A549 (cell line): ENCODE data around the gene MAGI1. TPM values are rescaled to one million over a fixed set of nuclear protein-coding genes. Genes with fewer than 3 reads are reported as not detected.

Source experiments
- ATAC-seq, 2 experiments: fragments of 200-7000 bp in 1 of 2; fragments of >200 bp in 1 of 2; cut with Nextera tagmentation in 1 of 2; cut with Tn5 transposase in 1 of 2; 3 replicates each; pipeline versions ENCODE4 v1.8.0 to v1.9.1; 2018 to 2020; ENCODE audit warnings: mild to moderate bottlenecking in 1 of 2, moderate library complexity in 1 of 2
- CTCF ChIA-PET: fragments of 300-600 bp; sonication (Branson Sonifier 250); formaldehyde crosslinking; extraction: SDS; loops from one replicate; lab custom pipeline; 2021; ENCODE audit warnings: antibody characterized with exemption, inconsistent platforms; lab: Yijun Ruan, JAX
- POLR2A ChIA-PET: fragments of 350-600 bp; formaldehyde crosslinking; extraction: SDS; loops from one replicate; lab custom pipeline; 2021; ENCODE audit warnings: antibody characterized with exemption, inconsistent platforms; lab: Yijun Ruan, JAX
- DNase-seq, 2 experiments: peaks; one replicate each; pipeline versions ENCODE4 v3.0.0 to v3.0.0-alpha.2; 2011 to 2016; ENCODE audit warnings: low read depth in 1 of 2, low spot score in 1 of 2
- FAIRE-seq: peaks from 2 replicates; lab custom pipeline; 2011; peaks lifted over from hg19 to GRCh38; lab: Jason Lieb, UNC
- H3K27ac ChIP-seq, 2 experiments: fragments of >200 bp; sonication (Bioruptor Twin); formaldehyde crosslinking; 3 replicates each; pipeline ENCODE4 v1.5.1; 2016 to 2017
- H3K4me1 ChIP-seq: fragments of >200 bp; sonication (Bioruptor Twin); formaldehyde crosslinking; 3 replicates; pipeline ENCODE4 v1.6.1; 2016
- H3K4me2 ChIP-seq: fragments of >200 bp; sonication (Bioruptor Twin); formaldehyde crosslinking; 3 replicates; pipeline ENCODE4 v1.6.1; 2016
- H3K4me3 ChIP-seq: fragments of >200 bp; sonication (Bioruptor Twin); formaldehyde crosslinking; 3 replicates; pipeline ENCODE4 v1.5.1; 2016
- H3K9me3 ChIP-seq: fragments of >200 bp; sonication (Bioruptor Twin); formaldehyde crosslinking; 3 replicates; pipeline ENCODE4 v1.6.1; 2016
- ATOH8 ChIP-seq: fragments of 250-450 bp; sonication (Bioruptor Pico); IDR thresholded peaks from 2 replicates; pipeline ENCODE4 v1.5.0; 2020; ENCODE audit warnings: low read depth, mild to moderate bottlenecking, moderate library complexity
- CBX8 ChIP-seq: fragments of 200-600 bp; sonication (generic); IDR thresholded peaks from 2 replicates; pipeline ENCODE4 v1.6.1; 2016
- CEBPB ChIP-seq, 2 experiments: fragments of >200 bp in 1 of 2; sonication (Bioruptor Twin) in 1 of 2; formaldehyde crosslinking in 1 of 2; IDR thresholded peaks; 2 replicates each; pipeline ENCODE4 v1.6.1; 2012 to 2016
- CHD4 ChIP-seq: fragments of 200-600 bp; sonication (generic); IDR thresholded peaks from 2 replicates; pipeline ENCODE4 v1.6.1; 2016; ENCODE audit warnings: antibody characterized with exemption, mild to moderate bottlenecking, borderline replicate concordance
- CTCF ChIP-seq: fragments of >200 bp; sonication (Bioruptor Twin); formaldehyde crosslinking; IDR thresholded peaks from 3 replicates; pipeline ENCODE4 v1.5.1; 2016
- EP300 ChIP-seq, 2 experiments: fragments of >200 bp; sonication (Bioruptor Twin); formaldehyde crosslinking; IDR thresholded peaks; 2 replicates in 1 of 2; 3 replicates in 1 of 2; pipeline ENCODE4 v1.6.1; 2016 to 2017
- ESRRA ChIP-seq: fragments of 150-350 bp; IDR thresholded peaks from 2 replicates; pipeline ENCODE4 v1.6.1; 2014; ENCODE audit warnings: mild to moderate bottlenecking, low read length, borderline replicate concordance
- FOSL2 ChIP-seq, 2 experiments: fragments of 450-650 bp in 1 of 2; fragments of >200 bp in 1 of 2; sonication (Bioruptor Twin) in 1 of 2; formaldehyde crosslinking; IDR thresholded peaks; 2 replicates each; pipeline versions ENCODE4 v1.5.0 to v1.6.1; 2016 to 2020; ENCODE audit warnings: mild to moderate bottlenecking in 1 of 2, moderate library complexity in 1 of 2
- HOXA7 ChIP-seq: fragments of 250-450 bp; sonication (Bioruptor Pico); IDR thresholded peaks from 2 replicates; pipeline ENCODE4 v1.5.0; 2020; ENCODE audit warnings: mild to moderate bottlenecking, moderate library complexity
- HOXB13 ChIP-seq: fragments of 250-450 bp; sonication (Bioruptor Pico); IDR thresholded peaks from 2 replicates; pipeline ENCODE4 v1.5.0; 2020; ENCODE audit warnings: low read depth, mild to moderate bottlenecking, moderate library complexity
- JUN ChIP-seq, 2 experiments: fragments of >200 bp; sonication (Bioruptor Twin); formaldehyde crosslinking; IDR thresholded peaks; 2 replicates in 1 of 2; 3 replicates in 1 of 2; pipeline ENCODE4 v1.6.1; 2016 to 2017
- JUNB ChIP-seq: fragments of >200 bp; sonication (Bioruptor Twin); formaldehyde crosslinking; IDR thresholded peaks from 2 replicates; pipeline ENCODE4 v1.6.1; 2016
- MAZ ChIP-seq: fragments of 150-350 bp; IDR thresholded peaks from 2 replicates; pipeline ENCODE4 v1.6.1; 2014; ENCODE audit warnings: antibody characterized with exemption, low read depth, low read length, borderline replicate concordance
- NPAS2 ChIP-seq: fragments of 250-450 bp; sonication (Bioruptor Pico); IDR thresholded peaks from 2 replicates; pipeline ENCODE4 v1.8.0; 2022; ENCODE audit warnings: mild to moderate bottlenecking, moderate library complexity, borderline replicate concordance
- NR3C1 ChIP-seq: fragments of >200 bp; sonication (Bioruptor Twin); formaldehyde crosslinking; IDR thresholded peaks from 3 replicates; pipeline ENCODE4 v1.6.1; 2017
- PHF8 ChIP-seq: fragments of 200-600 bp; sonication (generic); IDR thresholded peaks from 2 replicates; pipeline ENCODE4 v1.6.1; 2016; ENCODE audit warnings: low read depth, mild to moderate bottlenecking, antibody characterized with exemption, moderate library complexity, borderline replicate concordance
- POLR2A ChIP-seq: IDR thresholded peaks from 2 replicates; pipeline ENCODE4 v1.6.1; 2012; ENCODE audit warnings: mild to moderate bottlenecking, low read length
- RARB ChIP-seq: fragments of 250-450 bp; sonication (Bioruptor Pico); IDR thresholded peaks from 2 replicates; pipeline ENCODE4 v1.8.0; 2021; ENCODE audit warnings: mild to moderate bottlenecking, moderate library complexity
- RCOR1 ChIP-seq: fragments of 150-350 bp; IDR thresholded peaks from 2 replicates; pipeline ENCODE4 v1.6.1; 2014; ENCODE audit warnings: antibody characterized with exemption, low read length, low read depth
- REST ChIP-seq: fragments of 200-600 bp; sonication (generic); IDR thresholded peaks from 2 replicates; pipeline ENCODE4 v1.6.1; 2016; ENCODE audit warnings: antibody characterized with exemption, mild to moderate bottlenecking, moderate library complexity
- RFX5 ChIP-seq: fragments of 450-650 bp; IDR thresholded peaks from 2 replicates; pipeline ENCODE4 v1.7.1; 2014; ENCODE audit warnings: antibody characterized with exemption, mild to moderate bottlenecking, moderate library complexity
- ZSCAN20 ChIP-seq: fragments of 250-450 bp; sonication (Bioruptor Pico); IDR thresholded peaks from 2 replicates; pipeline ENCODE4 v1.8.0; 2022; ENCODE audit warnings: mild to moderate bottlenecking, moderate library complexity
- WGBS: methylation state at CpG from one replicate; pipeline ENCODE4 v1.1.6; 2017; ENCODE audit errors: missing lambda C conversion rate; 5-methylcytosine and 5-hydroxymethylcytosine counted together
- polyA plus RNA-seq, 4 experiments: library from polyadenylated mRNA; depleted of rRNA in 3 of 4; stranded (reverse); fragments of >200 nt; fragmentation: RNase III in 1 of 4; extraction: RNeasy Plus Mini Kit Qiagen cat#74134 plus additional on column Dnase treatment in 1 of 4; gene quantifications; 2 replicates in 3 of 4; 3 replicates in 1 of 4; pipeline ENCODE4 v1.2.3, GENCODE V29; 2011 to 2017
- TF ChIP-seq, protein P1 (sequence below): fragments of 450-650 bp; IDR thresholded peaks from 2 replicates; pipeline ENCODE4 v1.6.1; 2014; ENCODE audit warnings: antibody characterized with exemption

Gene MAGI1
- polyA plus RNA-seq, 2 of the 4 experiments (the other 2 are of a cell fraction), result 4.7 to 6.6 TPM

DNA sequence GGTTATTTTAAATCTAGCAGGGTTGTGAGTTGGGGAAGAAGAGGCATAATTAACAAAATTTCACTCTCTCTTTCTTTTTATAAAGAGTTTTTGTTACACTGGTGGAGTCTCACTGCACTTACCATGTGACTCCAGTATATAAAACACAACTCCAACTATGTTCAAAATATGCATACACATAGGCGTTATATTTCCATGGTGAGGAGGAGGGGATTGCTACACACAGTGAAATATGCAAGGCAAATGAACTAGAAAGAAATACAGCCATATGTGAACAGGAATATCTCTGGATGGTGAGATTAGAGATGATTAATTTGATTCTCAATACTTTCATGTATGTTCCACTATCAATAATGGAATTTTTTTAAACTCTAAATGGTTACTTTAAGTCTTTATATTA is 385.0 kb downstream of the MAGI1 start:
- no peak for DNase-seq
- CTCF ChIA-PET, result interaction anchor here (0.7 kb wide), 1 partner anchor 1120 kb away, joined by 5 read pairs; no protein-coding TSS in a partner anchor
- whole genome bisulfite sequencing, result 78% methylated on average over 1 of the region's 1 CpG
- TF ChIP-seq FOSL2 (IDR thresholded peaks at IDR 0.05), result no peak
- no peak for TF ChIP-seq FOSL2 (CRISPR knock-in tag; IDR thresholded peaks at IDR 0.05)
- TF ChIP-seq JUNB, result no peak
- no peak for TF ChIP-seq RFX5
- no peak for TF ChIP-seq PHF8
- TF ChIP-seq, protein P1, sequence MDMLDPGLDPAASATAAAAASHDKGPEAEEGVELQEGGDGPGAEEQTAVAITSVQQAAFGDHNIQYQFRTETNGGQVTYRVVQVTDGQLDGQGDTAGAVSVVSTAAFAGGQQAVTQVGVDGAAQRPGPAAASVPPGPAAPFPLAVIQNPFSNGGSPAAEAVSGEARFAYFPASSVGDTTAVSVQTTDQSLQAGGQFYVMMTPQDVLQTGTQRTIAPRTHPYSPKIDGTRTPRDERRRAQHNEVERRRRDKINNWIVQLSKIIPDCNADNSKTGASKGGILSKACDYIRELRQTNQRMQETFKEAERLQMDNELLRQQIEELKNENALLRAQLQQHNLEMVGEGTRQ, result no peak
- no peak for TF ChIP-seq CBX8
- no peak for TF ChIP-seq POLR2A
- TF ChIP-seq JUN (IDR thresholded peaks at IDR 0.05), result no peak
- TF ChIP-seq CEBPB (IDR thresholded peaks at IDR 0.05), result no peak
- no peak for TF ChIP-seq HOXB13 (CRISPR knock-in tag)
- no peak for TF ChIP-seq CHD4
- no peak for TF ChIP-seq ESRRA
- no peak for TF ChIP-seq CTCF
- TF ChIP-seq MAZ, result no peak
- TF ChIP-seq NPAS2, result no peak
- no peak for TF ChIP-seq ZSCAN20
- TF ChIP-seq, all 56 proteins: peak for 0
- H3K9me3 ChIP-seq, result no peaks in the 10 kb centered on the region
- FAIRE-seq, result no peak
- no peak for ATAC-seq
- no peak overlapping the region for H3K4me3 ChIP-seq
- no peak overlapping the region for H3K27ac ChIP-seq
- no peaks in the 10 kb centered on the region for H3K4me1 ChIP-seq
- POLR2A ChIA-PET, result no interaction called here
- no peak overlapping the region for H3K4me2 ChIP-seq

- Histone ChIP-seq H3K4me2 (no peak overlapping the region), H3K27ac (no peak overlapping the region), H3K9me3 (no peaks in the 10 kb centered on the region), H3K4me1 (no peaks in the 10 kb centered on the region), H3K4me3 (no peak overlapping the region)
- TF ChIP-seq NR3C1 (no peak), MAZ (no peak), EP300 (IDR thresholded peaks at IDR 0.05) (no peak), NPAS2 (no peak), ATOH8 (CRISPR knock-in tag) (no peak), RARB (CRISPR knock-in tag) (no peak), RCOR1 (no peak), CEBPB (IDR thresholded peaks at IDR 0.05) (no peak), REST (no peak), HOXB13 (CRISPR knock-in tag) (no peak), HOXA7 (no peak)
- CTCF ChIA-PET, result no interaction called here
- FAIRE-seq (no peak), DNase-seq (no peak), ATAC-seq (no peak)
- POLR2A ChIA-PET, result no interaction called here
- 7% methylated on average over 2 of the region's 2 CpGs for WGBS
These were observed 388.5 kb downstream of the MAGI1 start for GRCh38 chr3:65650247-65650646.
